Subcutaneous preadipocyte (primary cell): ENCODE data around the gene MSI2. TPM values are rescaled to one million over a fixed set of nuclear protein-coding genes. Genes with fewer than 3 reads are reported as not detected.

Source experiments
- small RNA-seq: library from RNA; depleted of rRNA; stranded (forward); fragments of <200 nt; gene quantifications from one replicate; pipeline ENCODE3, GENCODE V24; 2012
- total RNA-seq: library from RNA; depleted of rRNA; stranded (reverse); fragments of >200 nt; gene quantifications from 2 replicates; pipeline ENCODE4 v1.2.3, GENCODE V29; 2012

The MSI2 gene
- 9.9 and 11.1 TPM in 2 replicates for total RNA-seq

DNA sequence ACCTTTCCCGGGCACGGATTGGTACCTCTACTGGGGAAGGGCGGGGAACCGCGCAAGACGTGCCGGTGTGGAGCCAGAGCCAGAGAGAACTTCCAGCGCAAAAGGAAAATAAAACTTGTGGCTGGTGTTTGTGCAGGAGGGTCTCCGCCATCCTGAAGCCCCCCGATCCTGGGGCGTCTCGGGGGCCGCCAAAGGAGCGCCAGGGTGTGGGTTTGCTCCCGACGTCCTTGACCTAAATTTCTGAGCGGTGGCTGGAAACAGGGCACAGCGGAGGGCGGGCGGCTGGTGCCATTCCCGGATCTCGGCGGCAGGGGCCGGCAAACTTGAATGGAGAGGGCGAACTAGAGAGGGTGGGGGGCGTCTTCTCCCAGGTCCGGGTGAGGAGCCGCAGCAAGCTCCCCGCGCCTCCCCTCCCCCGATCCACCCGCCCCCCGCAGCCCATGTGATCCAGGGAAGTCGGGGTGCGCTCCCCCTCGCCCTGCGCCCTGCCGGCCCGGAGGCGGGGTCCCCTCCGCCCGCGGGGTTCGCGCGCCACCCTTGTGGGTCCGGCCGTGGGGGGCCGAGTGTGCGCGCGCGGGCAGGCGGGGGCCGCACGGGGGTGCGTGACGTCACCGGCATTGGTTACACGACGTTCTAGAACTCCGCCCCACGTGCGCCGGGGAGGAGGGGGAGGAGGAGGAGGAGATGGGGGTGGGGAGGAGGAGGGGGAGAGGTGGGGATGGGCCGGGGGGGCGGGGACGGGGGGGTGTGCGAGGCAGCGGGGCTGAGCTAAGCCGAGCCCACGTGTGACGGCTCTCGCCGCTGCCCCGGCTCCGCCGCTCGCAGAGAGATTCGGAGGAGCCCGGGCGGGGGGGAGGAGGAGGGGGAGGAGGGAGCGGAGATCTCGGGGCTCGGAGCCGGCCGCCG lies at the start of gene MSI2:
TSS of gene MSI2 (plus strand) at position 748 of the 906 bp plus-strand sequence. CDS start 220 bp downstream, outside the sequence.

Small RNA genes lying within 50 kb of the gene (small RNA-seq; reads per million reads assigned to genes)
- not detected for gene RN7SL449P
- gene RNU7-134P = not detected

Other genes starting within 250 kb of the MSI2 start
- gene AKAP1, start 171.3 kb upstream of the MSI2 start, total RNA-seq = 27.6 and 34.6 TPM in 2 replicates